Stimulated activated CD8-positive, alpha-beta memory T cell treated with anti-CD3 and anti-CD28 coated beads, Interleukin-12 subunit alpha, Interleukin-12 subunit beta, amount 100 ng/mL, for 4 hours (primary cell): ENCODE results near the gene SAXO1.
"Not testable (repeated sequence)": the region's sequence is repeated elsewhere in the genome, so short reads cannot be mapped to it uniquely, and the experiment has no call there.

Experiments used
- DNase-seq: peaks from one replicate; pipeline ENCODE4 v3.0.0-alpha.2; 2020; ENCODE audit warnings: low read depth

Gene SAXO1

GRCh38 chr9:18999173-18999785, 33.7 kb downstream of the SAXO1 start:
- no peak for DNase-seq

DNA sequence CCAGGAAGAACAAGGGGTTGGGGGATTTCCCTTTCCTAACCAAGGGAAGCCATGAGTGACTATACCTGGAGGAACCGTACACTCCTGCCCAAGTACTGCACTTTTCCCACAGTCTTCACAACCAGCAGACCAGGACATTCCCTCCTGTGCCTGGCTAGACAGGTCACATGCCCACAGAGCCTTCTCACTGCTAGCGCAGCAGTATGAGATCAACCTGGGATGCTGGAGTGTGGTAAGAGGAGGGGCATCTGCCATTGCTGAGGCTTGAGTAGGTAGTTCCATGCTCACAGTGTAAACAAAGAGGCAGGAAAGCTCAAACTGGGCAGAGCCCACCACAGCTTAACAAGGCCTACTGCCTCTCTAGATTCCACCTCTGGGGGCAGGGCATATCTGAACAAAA, 35.9 kb downstream of the SAXO1 start:
- no peak for DNase-seq

GRCh38 chr9:18996211-18996610, 36.8 kb downstream of the SAXO1 start:
- DNase-seq, result no peak

GRCh38 chr9:18994263-18994916, 38.6 kb downstream of the SAXO1 start:
- DNase-seq, result no peak

DNA sequence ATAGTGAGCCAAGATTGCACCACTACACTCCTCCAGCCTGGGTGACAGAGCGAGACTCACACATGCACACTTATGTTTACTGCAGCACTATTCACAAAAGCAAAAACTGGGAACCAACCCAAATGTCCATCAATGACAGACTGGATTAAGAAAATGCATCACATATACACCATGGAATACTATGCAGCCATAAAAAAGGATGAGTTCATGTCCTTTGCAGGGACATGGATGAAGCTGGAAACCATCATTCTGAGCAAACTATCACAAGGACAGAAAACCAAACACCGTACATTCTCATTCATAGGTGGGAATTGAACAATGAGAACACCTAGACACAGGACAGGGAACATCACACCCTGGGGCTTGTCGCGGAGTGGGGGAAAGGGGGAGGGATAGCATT, 41.8 kb downstream of the SAXO1 start:
- not testable (repeated sequence) for DNase-seq

DNA sequence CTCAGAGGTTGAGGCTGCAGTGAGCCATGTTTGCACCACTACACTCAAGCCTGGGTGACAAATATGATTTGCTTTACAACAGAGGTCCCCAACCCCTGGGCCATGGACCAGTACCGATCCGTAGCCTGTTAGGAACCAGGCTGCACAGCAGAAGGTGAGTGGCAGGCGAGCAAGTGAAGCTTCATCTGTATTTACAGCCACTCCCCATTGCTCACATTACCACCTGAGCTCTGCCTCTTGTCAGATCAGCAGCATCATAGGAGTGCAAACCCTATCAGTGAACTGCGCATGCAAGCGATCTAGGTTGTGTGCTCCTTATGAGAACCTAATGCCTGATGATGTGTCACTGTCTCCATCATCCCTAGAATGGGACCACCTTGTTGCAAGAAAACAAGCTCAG, 42.5 kb downstream of the SAXO1 start:
- no peak for DNase-seq

GRCh38 chr9:18989865-18990264, 43.1 kb downstream of the SAXO1 start:
- no peak for DNase-seq

- no peak for DNase-seq
Measured at GRCh38 chr9:18989097-18989496, 43.9 kb downstream of the SAXO1 start.

DNA sequence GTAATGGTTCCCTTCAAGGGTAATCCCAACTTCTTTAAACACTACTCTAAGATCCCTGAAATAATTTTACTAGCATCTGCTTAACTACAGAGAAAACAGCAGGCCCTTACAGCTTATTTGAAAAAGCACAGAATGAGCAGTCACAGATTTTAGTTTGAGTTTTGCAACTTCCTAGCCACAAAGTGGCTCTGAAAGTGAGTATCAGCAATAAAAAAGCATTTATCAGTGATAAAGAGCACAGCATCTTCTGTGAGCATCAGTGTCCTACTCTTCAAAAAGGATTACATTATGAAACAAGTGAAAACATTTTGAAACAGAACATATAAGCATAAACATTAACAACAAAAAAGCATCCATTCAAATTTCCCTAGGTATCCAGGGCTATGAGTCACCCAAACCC, 45.0 kb downstream of the SAXO1 start:
- DNase-seq, result no peak

GRCh38 chr9:18985996-18986395, 47.0 kb downstream of the SAXO1 start:
- no peak for DNase-seq

- DNase-seq, result no peak
Measured at GRCh38 chr9:18985464-18985951, 47.5 kb downstream of the SAXO1 start.

GRCh38 chr9:18982262-18982620, 50.8 kb downstream of the SAXO1 start:
- no peak for DNase-seq

GRCh38 chr9:18981476-18982261, 51.3 kb downstream of the SAXO1 start:
- no peak for DNase-seq

- no peak for DNase-seq
Measured at GRCh38 chr9:18980189-18980588, 52.8 kb downstream of the SAXO1 start.

GRCh38 chr9:18979367-18979766, 53.6 kb downstream of the SAXO1 start:
- DNase-seq, result no peak

DNA sequence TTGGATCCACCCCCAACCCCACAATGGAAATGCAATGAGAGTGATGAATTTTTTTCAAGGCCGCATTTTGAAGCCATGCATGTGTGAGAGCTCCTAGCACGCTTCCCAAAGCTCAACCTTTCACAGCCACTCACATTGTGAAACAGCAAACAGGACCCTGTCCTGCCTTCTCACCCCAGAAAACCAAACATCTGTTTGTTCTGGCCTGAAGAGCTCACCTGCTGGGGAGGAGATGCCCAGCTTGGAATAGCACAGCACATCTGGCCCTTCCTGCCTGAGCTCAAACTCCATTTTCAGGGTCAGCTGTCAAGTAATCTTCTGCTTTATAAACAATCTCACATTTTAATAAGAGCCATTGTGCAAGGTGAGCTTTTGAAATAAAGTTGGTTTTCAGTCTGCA, 54.8 kb downstream of the SAXO1 start:
- no peak for DNase-seq

- DNase-seq, result no peak
Measured at GRCh38 chr9:18976709-18977531, 56.1 kb downstream of the SAXO1 start.

GRCh38 chr9:18976221-18976708, 56.7 kb downstream of the SAXO1 start:
- no peak for DNase-seq

DNA sequence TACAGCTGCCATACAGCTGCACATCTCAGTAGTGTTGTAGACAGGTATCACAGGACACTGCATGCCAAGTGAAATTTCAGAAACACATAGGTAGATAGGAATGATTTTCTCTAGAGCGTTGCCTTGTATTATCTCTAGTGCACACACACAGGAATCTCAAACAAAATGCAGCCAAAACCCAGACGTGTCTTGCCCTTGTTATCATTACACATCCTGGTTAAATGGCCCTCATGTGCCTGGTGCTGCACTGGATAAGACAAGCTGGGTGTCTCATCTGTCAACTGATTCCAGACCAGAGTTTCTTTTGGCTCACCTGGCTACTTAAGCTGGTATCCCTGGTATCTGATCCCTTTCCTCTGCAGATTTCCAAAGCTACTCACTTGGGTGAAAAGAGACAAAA, 59.7 kb downstream of the SAXO1 start:
- no peak for DNase-seq

GRCh38 chr9:18972675-18973074, 60.3 kb downstream of the SAXO1 start:
- DNase-seq, result no peak

DNA sequence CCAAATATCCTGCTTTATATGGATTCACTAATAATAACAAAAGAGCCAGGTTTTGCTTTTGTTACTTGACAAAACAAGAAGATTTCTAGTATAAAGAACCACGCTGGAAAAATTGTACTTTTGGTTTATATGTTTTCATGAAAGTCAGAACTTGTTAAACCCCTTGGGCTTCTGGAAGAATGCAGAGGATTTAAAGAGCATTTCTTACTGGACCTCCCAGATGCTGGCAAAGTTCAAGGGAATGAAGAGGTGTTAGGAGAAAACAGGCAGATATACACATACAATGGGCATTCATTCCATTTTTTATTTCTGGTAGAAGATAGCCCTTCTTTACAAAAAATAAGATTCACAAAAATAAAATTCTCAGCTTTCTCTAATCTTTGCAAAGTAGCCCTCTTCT, 61.1 kb downstream of the SAXO1 start:
- DNase-seq, result no peak

DNA sequence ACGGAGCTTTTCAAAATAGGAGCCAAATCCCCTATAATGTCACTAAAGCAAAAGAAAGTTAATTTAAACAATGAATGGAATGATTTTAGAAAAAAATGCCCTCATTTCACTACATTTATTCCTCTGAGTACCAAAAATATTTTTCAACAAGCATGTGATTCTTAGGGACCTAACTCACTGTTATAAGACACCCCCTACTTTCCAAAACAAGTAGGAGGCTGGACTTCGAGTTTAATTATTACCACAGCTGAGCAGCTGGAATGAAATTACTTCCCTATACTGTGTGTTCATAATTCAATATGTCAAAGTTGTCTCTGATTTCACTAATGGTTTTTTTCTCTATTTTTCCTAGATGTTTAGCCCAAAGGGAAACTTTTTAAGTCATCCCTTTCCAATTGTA, 61.6 kb downstream of the SAXO1 start:
- no peak for DNase-seq
